ENCODE results near the gene AP3S2. TPM values are rescaled to one million over a fixed set of nuclear protein-coding genes. Genes with fewer than 3 reads are reported as not detected.

The AP3S2 gene
- total and polyA plus RNA-seq, 2 of the 13 experiments (the other 11 are each of a cell fraction or from before 2014, with no cell fraction given) = 17.6 to 44.4 TPM

DNA sequence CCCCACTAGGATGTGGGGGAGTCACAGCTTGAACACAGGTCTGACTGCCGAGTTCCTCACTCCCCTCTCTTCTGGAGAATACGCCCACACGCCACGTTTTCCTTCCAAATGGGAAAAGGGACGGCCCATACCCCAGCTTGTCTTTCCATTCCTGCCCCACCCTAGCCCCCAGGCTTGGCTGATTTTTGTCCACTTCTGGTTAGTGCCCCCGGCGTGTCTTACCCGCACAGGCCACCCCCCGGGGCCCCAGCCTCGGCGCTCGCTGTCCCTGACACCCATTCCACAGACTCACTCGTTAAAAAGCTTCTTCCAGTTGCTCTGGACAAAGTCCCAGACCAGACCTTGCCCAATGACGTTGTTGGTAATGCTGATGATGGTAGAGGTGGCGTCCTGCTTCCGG, 103.1 kb downstream of the AP3S2 start:
- Histone ChIP-seq H2AFZ (ENCODE audit: low read length) (no peak overlapping the region), H3K27ac (ENCODE audit: extremely low read length, insufficient read depth, low read length) (no peak overlapping the region), H3K9me3 (ENCODE audit: low read length) (no peaks in the 10 kb centered on the region), H3K9ac (ENCODE audit: insufficient read depth, low read depth, low read length) (no peak overlapping the region), H3K79me2 (ENCODE audit: insufficient read depth, low read length) (no peaks in the 10 kb centered on the region), H3K4me3 (replicated peaks in 1 of 3; ENCODE audit: insufficient read depth in 1 of 3, low read depth in 2 of 3, low read length in 3 of 3) (no peak overlapping the region), H3K36me3 (replicated peaks in 1 of 2; ENCODE audit: control insufficient read depth in 1 of 2, insufficient read depth in 2 of 2, low read length in 2 of 2) (peaks cover 18 to 59% of the 10 kb centered on the region in 2 experiments), H3K27me3 (ENCODE audit: control insufficient read depth in 1 of 2, insufficient read depth in 2 of 2, low read length in 2 of 2) (no peaks in the 10 kb centered on the region), H4K20me1 (ENCODE audit: insufficient read depth, low read length) (no peaks in the 10 kb centered on the region; the same call in 1 of the 2 replicates), H3K4me2 (ENCODE audit: low read depth, low read length) (no peak overlapping the region), H3K4me1 (ENCODE audit: insufficient read depth, low read length) (peaks cover 24% of the 10 kb centered on the region)
- no TSS peak for BruUV-seq (replicated peaks)
- ATAC-seq (no peak), FAIRE-seq (no peak), DNase-seq (ENCODE audit: low spot score) (no peak)
- in situ Hi-C loops (cut with HindIII; ENCODE audit: extremely low pct_ligation_motif_present, low pct_unique_long_range_greater_than_20kb) = no loop called here
- POLR2A ChIA-PET = no interaction called here
- WGBS (ENCODE audit: low lambda C conversion rate) = 98% methylated on average over 16 of the region's 16 CpGs
- CTCF ChIA-PET (ENCODE audit: low intra/inter-chr PET ratio, low total read pairs) = no interaction called here
- intact Hi-C loops (cut with micrococcal nuclease; ENCODE audit: unreplicated experiment) = no loop called here
- TF ChIP-seq, protein P1, sequence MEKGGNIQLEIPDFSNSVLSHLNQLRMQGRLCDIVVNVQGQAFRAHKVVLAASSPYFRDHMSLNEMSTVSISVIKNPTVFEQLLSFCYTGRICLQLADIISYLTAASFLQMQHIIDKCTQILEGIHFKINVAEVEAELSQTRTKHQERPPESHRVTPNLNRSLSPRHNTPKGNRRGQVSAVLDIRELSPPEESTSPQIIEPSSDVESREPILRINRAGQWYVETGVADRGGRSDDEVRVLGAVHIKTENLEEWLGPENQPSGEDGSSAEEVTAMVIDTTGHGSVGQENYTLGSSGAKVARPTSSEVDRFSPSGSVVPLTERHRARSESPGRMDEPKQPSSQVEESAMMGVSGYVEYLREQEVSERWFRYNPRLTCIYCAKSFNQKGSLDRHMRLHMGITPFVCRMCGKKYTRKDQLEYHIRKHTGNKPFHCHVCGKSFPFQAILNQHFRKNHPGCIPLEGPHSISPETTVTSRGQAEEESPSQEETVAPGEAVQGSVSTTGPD (CRISPR knock-in tag; IDR thresholded peaks at IDR 0.05) = no peak
- TF ChIP-seq SPEN (CRISPR knock-in tag; IDR thresholded peaks at IDR 0.05; ENCODE audit: low read depth) (no peak), AGO2 (optimal IDR thresholded peaks at IDR 0.05; ENCODE audit: low read depth, low read length) (peak; percentile 40)
- TF ChIP-seq, protein P2, sequence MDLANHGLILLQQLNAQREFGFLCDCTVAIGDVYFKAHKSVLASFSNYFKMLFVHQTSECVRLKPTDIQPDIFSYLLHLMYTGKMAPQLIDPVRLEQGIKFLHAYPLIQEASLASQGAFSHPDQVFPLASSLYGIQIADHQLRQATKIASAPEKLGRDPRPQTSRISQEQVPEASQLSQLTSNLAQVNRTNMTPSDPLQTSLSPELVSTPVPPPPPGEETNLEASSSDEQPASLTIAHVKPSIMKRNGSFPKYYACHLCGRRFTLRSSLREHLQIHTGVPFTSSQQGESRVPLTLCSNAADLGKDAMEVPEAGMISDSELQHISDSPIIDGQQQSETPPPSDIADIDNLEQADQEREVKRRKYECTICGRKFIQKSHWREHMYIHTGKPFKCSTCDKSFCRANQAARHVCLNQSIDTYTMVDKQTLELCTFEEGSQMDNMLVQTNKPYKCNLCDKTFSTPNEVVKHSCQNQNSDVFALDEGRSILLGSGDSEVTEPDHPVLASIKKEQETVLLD (CRISPR knock-in tag; IDR thresholded peaks at IDR 0.05; ENCODE audit: low read depth) = no peak

DNA sequence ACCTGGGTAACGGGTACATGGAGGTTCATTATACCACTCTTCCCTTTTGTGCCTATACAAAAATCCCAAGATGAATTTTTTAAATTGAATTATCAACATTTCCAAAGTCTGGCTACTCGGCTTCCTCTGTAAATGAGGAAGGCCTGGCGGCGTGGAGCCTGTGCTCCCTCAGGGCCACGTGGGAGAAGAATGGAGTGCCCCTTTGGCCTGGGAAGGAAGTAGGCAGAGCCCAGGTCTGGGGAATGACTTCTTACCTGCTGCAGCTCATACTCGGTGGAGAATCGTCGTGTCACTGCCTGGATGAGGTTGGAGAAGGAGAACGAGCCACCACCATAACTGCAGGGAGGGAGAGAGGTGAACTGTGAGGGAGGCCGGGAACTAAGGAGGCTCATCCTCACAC, 103.6 kb downstream of the AP3S2 start:
- Histone ChIP-seq H3K9ac (ENCODE audit: insufficient read depth, low read depth, low read length) (no peak overlapping the region), H3K4me1 (ENCODE audit: insufficient read depth, low read length) (peaks cover 24% of the 10 kb centered on the region), H3K27ac (ENCODE audit: extremely low read length, insufficient read depth, low read length) (no peak overlapping the region), H3K36me3 (replicated peaks in 1 of 2; ENCODE audit: control insufficient read depth in 1 of 2, insufficient read depth in 2 of 2, low read length in 2 of 2) (peaks cover 18 to 60% of the 10 kb centered on the region in 2 experiments), H3K9me3 (ENCODE audit: low read length) (no peaks in the 10 kb centered on the region), H4K20me1 (ENCODE audit: insufficient read depth, low read length) (no peaks in the 10 kb centered on the region; the same call in 1 of the 2 replicates), H3K79me2 (ENCODE audit: insufficient read depth, low read length) (no peaks in the 10 kb centered on the region), H3K4me3 (replicated peaks in 1 of 3; ENCODE audit: insufficient read depth in 1 of 3, low read depth in 2 of 3, low read length in 3 of 3) (no peak overlapping the region), H3K27me3 (ENCODE audit: control insufficient read depth in 1 of 2, insufficient read depth in 2 of 2, low read length in 2 of 2) (no peaks in the 10 kb centered on the region), H3K4me2 (ENCODE audit: low read depth, low read length) (no peak overlapping the region), H2AFZ (ENCODE audit: low read length) (no peak overlapping the region)
- intact Hi-C loops (cut with micrococcal nuclease; ENCODE audit: unreplicated experiment) (no loop called here), in situ Hi-C loops (cut with HindIII; ENCODE audit: extremely low pct_ligation_motif_present, low pct_unique_long_range_greater_than_20kb) (no loop called here)
- ChIA-PET POLR2A (interaction anchor here (1.0 kb wide), 1 partner anchor 17 kb away, joined by 3 read pairs; no protein-coding TSS in a partner anchor), CTCF (ENCODE audit: low intra/inter-chr PET ratio, low total read pairs) (no interaction called here)
- 96% methylated on average over 10 of the region's 10 CpGs for WGBS (ENCODE audit: low lambda C conversion rate)
- no peak for DNase-seq (ENCODE audit: low spot score)
- FAIRE-seq = no peak
- no TSS peak for BruUV-seq (replicated peaks)
- ATAC-seq = no peak
- no peak for TF ChIP-seq ZNF660 (CRISPR knock-in tag; IDR thresholded peaks at IDR 0.05; ENCODE audit: borderline replicate concordance, low read depth)
- TF ChIP-seq HIVEP1 (CRISPR knock-in tag; IDR thresholded peaks at IDR 0.05) = no peak
- TF ChIP-seq, protein P3, sequence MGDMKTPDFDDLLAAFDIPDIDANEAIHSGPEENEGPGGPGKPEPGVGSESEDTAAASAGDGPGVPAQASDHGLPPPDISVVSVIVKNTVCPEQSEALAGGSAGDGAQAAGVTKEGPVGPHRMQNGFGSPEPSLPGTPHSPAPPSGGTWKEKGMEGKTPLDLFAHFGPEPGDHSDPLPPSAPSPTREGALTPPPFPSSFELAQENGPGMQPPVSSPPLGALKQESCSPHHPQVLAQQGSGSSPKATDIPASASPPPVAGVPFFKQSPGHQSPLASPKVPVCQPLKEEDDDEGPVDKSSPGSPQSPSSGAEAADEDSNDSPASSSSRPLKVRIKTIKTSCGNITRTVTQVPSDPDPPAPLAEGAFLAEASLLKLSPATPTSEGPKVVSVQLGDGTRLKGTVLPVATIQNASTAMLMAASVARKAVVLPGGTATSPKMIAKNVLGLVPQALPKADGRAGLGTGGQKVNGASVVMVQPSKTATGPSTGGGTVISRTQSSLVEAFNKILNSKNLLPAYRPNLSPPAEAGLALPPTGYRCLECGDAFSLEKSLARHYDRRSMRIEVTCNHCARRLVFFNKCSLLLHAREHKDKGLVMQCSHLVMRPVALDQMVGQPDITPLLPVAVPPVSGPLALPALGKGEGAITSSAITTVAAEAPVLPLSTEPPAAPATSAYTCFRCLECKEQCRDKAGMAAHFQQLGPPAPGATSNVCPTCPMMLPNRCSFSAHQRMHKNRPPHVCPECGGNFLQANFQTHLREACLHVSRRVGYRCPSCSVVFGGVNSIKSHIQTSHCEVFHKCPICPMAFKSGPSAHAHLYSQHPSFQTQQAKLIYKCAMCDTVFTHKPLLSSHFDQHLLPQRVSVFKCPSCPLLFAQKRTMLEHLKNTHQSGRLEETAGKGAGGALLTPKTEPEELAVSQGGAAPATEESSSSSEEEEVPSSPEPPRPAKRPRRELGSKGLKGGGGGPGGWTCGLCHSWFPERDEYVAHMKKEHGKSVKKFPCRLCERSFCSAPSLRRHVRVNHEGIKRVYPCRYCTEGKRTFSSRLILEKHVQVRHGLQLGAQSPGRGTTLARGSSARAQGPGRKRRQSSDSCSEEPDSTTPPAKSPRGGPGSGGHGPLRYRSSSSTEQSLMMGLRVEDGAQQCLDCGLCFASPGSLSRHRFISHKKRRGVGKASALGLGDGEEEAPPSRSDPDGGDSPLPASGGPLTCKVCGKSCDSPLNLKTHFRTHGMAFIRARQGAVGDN (CRISPR knock-in tag; IDR thresholded peaks at IDR 0.05) = no peak
- no peak for TF ChIP-seq ZNF614 (CRISPR knock-in tag; IDR thresholded peaks at IDR 0.05; ENCODE audit: borderline replicate concordance)

Data from HepG2 (cell line).